ENCODE measurements around the gene RAMP2.

DNA sequence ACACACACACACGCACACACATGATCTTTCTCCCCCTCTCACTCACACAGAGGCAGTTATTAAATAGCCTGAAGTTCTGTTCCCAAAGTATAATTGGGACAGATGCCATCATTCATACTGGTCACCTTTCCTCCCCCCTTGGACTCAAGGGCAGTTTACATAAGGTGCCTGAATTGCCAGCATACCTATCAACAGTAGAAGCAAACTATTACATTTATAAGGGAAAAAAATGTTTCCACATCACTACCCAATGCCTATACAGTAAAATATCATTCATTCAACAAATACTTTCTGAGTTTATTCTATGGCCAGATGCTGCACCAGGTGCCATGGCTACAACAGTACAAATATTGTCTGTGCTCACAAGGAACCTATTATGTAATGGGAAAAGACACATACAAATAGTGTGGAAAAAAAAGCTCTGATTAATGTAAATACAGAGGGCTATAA is 43.9 kb downstream of the RAMP2 start:
- TF ChIP-seq CTCF (IDR thresholded peaks at IDR 0.05) (no peak), POLR2A (IDR thresholded peaks at IDR 0.05) (no peak)

Data from esophagus squamous epithelium (tissue), 4 donors.